Neural cell (in vitro differentiated cells): ENCODE measurements around the gene COG8. TPM values are rescaled to one million over a fixed set of nuclear protein-coding genes. Genes with fewer than 3 reads are reported as not detected.

Experiments used
- H2AFZ ChIP-seq: fragments of 200-600, 300-800 bp; sonication (generic), shearing (Covaris generic); 2 replicates; pipeline ENCODE4 v1.6.0; 2014; ENCODE audit warnings: low read depth, mild to moderate bottlenecking, antibody characterized with exemption, low read length, moderate library complexity
- H3F3A ChIP-seq: fragments of 200-600 bp; shearing (Covaris generic); 2 replicates; pipeline ENCODE4 v1.6.1; 2016; ENCODE audit warnings: mild to moderate bottlenecking, moderate library complexity, mixed read lengths, antibody characterized with exemption, low read length; ENCODE audit not compliant: insufficient read depth, poor library complexity, severe bottlenecking
- H3K27ac ChIP-seq: fragments of 200-600, 300-800 bp; sonication (generic), shearing (Covaris generic); 2 replicates; pipeline ENCODE4 v1.5.1; 2014; ENCODE audit warnings: mild to moderate bottlenecking, low read length, moderate library complexity
- H3K27me3 ChIP-seq: fragments of 300-800, 200-600 bp; sonication (generic), shearing (Covaris generic); 2 replicates; pipeline ENCODE4 v1.6.0; 2014; ENCODE audit warnings: mild to moderate bottlenecking, low read depth, low read length, moderate library complexity; ENCODE audit not compliant: insufficient read depth
- H3K36me3 ChIP-seq: fragments of 300-800, 200-600 bp; sonication (generic), shearing (Covaris generic); 2 replicates; pipeline ENCODE4 v1.5.1; 2014; ENCODE audit warnings: mild to moderate bottlenecking, antibody characterized with exemption, low read length, moderate library complexity; ENCODE audit not compliant: insufficient read depth
- H3K4me2 ChIP-seq: fragments of 300-800, 200-600 bp; sonication (generic), shearing (Covaris generic); 2 replicates; pipeline ENCODE4 v1.6.0; 2014; ENCODE audit warnings: mild to moderate bottlenecking, low read length
- H3K4me3 ChIP-seq: fragments of 300-800, 200-600 bp; sonication (generic), shearing (Covaris generic); 2 replicates; pipeline ENCODE4 v1.5.1; 2014; ENCODE audit warnings: mild to moderate bottlenecking, low read length, moderate library complexity
- H3K79me2 ChIP-seq: fragments of 200-600 bp; shearing (Covaris generic); replicated peaks from 2 replicates; pipeline ENCODE4 v1.6.0; 2014; ENCODE audit warnings: mild to moderate bottlenecking, low read length, moderate library complexity; ENCODE audit not compliant: insufficient read depth
- H3K9ac ChIP-seq: fragments of 300-800, 200-600 bp; sonication (generic), shearing (Covaris generic); 2 replicates; pipeline ENCODE4 v1.6.1; 2016; ENCODE audit warnings: mild to moderate bottlenecking, low read length, mixed read lengths
- H3K9me2 ChIP-seq: fragments of 200-600 bp; shearing (Covaris generic); 2 replicates; pipeline ENCODE4 v1.6.1; 2016; ENCODE audit warnings: mild to moderate bottlenecking, low read length, mixed read lengths; ENCODE audit not compliant: insufficient read depth
- H3K9me3 ChIP-seq: fragments of 200-600, 300-800 bp; sonication (generic), shearing (Covaris generic); 2 replicates; pipeline ENCODE4 v1.6.1; 2016; ENCODE audit warnings: mild to moderate bottlenecking, mixed run types, low read length, moderate library complexity, mixed read lengths
- H4K20me1 ChIP-seq: fragments of 200-600 bp; shearing (Covaris generic); 2 replicates; pipeline ENCODE4 v1.6.1; 2016; ENCODE audit warnings: mild to moderate bottlenecking, mixed run types; ENCODE audit not compliant: insufficient read depth
- EP300 ChIP-seq: fragments of 450-650 bp; conservative IDR thresholded peaks from 2 replicates; pipeline ENCODE4 v1.6.1; 2014; ENCODE audit warnings: antibody characterized with exemption, mild to moderate bottlenecking, moderate library complexity; ENCODE audit not compliant: poor library complexity, severe bottlenecking
- EZH2 ChIP-seq: fragments of 200-600, 300-800 bp; shearing (Covaris generic), sonication (generic); IDR thresholded peaks from 2 replicates; pipeline ENCODE4 v1.6.1; 2014; ENCODE audit warnings: antibody characterized with exemption, low read length, borderline replicate concordance, mild to moderate bottlenecking; ENCODE audit not compliant: insufficient read depth, poor library complexity, severe bottlenecking
- MXI1 ChIP-seq: fragments of 450-650 bp; conservative IDR thresholded peaks from 2 replicates; pipeline ENCODE4 v1.6.1; 2014; ENCODE audit warnings: antibody characterized with exemption, mild to moderate bottlenecking; ENCODE audit not compliant: poor library complexity, severe bottlenecking
- POLR2AphosphoS5 ChIP-seq: IDR thresholded peaks from 2 replicates; pipeline ENCODE4 v1.6.1; 2012
- RAD21 ChIP-seq: fragments of 450-650 bp; conservative IDR thresholded peaks from 2 replicates; pipeline ENCODE4 v1.6.1; 2014; ENCODE audit warnings: antibody characterized with exemption, mild to moderate bottlenecking, moderate library complexity
- SMC3 ChIP-seq: fragments of 450-650 bp; conservative IDR thresholded peaks from 2 replicates; pipeline ENCODE4 v1.6.1; 2014; ENCODE audit warnings: antibody characterized with exemption, mild to moderate bottlenecking, moderate library complexity; ENCODE audit not compliant: poor library complexity
- TAF1 ChIP-seq: IDR thresholded peaks from 2 replicates; pipeline ENCODE4 v1.6.1; 2012; ENCODE audit warnings: low read depth
- polyA plus RNA-seq: library from polyadenylated mRNA; depleted of rRNA; stranded (reverse); fragments of >200 nt; gene quantifications from 2 replicates; pipeline ENCODE4 v1.2.3, GENCODE V29; 2014
- TF ChIP-seq, protein P1 (sequence below): fragments of 450-650 bp; IDR thresholded peaks from 2 replicates; pipeline ENCODE4 v1.5.1; 2014; ENCODE audit warnings: antibody characterized with exemption, mild to moderate bottlenecking, moderate library complexity; ENCODE audit not compliant: poor library complexity, severe bottlenecking
- TF ChIP-seq, protein P2 (sequence below): IDR thresholded peaks from 2 replicates; pipeline ENCODE4 v1.6.1; 2012; ENCODE audit warnings: borderline replicate concordance

Gene COG8
- polyA plus RNA-seq, 1 donor from 2014 or later, result 27.8 TPM

DNA sequence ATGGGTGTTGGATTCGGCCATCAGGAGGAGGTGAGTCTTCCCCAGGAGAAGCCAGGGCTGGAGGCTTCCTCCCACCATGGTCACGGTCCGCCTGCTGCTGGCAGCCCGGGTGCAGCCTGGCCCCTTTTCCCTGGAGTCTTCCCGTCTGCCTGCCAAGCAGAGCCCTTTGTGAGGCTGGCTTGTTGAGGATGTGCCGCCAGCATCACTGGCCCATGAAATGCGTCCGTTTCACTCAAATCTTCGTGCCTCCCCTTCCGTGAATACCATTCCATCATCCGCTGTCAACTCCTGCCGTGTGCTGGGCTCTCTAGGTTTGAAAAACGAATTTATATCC is 18.7 kb downstream of the COG8 start:
- no peak overlapping the region for H3K9ac ChIP-seq
- H3K4me2 ChIP-seq, result no peak overlapping the region
- no peak overlapping the region for H2AFZ ChIP-seq
- peaks cover 8% of the 10 kb centered on the region for H3K79me2 ChIP-seq
- H3K9me2 ChIP-seq, result no peaks in the 10 kb centered on the region
- TF ChIP-seq, protein P1, sequence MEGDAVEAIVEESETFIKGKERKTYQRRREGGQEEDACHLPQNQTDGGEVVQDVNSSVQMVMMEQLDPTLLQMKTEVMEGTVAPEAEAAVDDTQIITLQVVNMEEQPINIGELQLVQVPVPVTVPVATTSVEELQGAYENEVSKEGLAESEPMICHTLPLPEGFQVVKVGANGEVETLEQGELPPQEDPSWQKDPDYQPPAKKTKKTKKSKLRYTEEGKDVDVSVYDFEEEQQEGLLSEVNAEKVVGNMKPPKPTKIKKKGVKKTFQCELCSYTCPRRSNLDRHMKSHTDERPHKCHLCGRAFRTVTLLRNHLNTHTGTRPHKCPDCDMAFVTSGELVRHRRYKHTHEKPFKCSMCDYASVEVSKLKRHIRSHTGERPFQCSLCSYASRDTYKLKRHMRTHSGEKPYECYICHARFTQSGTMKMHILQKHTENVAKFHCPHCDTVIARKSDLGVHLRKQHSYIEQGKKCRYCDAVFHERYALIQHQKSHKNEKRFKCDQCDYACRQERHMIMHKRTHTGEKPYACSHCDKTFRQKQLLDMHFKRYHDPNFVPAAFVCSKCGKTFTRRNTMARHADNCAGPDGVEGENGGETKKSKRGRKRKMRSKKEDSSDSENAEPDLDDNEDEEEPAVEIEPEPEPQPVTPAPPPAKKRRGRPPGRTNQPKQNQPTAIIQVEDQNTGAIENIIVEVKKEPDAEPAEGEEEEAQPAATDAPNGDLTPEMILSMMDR, result no peak
- TF ChIP-seq, protein P2, sequence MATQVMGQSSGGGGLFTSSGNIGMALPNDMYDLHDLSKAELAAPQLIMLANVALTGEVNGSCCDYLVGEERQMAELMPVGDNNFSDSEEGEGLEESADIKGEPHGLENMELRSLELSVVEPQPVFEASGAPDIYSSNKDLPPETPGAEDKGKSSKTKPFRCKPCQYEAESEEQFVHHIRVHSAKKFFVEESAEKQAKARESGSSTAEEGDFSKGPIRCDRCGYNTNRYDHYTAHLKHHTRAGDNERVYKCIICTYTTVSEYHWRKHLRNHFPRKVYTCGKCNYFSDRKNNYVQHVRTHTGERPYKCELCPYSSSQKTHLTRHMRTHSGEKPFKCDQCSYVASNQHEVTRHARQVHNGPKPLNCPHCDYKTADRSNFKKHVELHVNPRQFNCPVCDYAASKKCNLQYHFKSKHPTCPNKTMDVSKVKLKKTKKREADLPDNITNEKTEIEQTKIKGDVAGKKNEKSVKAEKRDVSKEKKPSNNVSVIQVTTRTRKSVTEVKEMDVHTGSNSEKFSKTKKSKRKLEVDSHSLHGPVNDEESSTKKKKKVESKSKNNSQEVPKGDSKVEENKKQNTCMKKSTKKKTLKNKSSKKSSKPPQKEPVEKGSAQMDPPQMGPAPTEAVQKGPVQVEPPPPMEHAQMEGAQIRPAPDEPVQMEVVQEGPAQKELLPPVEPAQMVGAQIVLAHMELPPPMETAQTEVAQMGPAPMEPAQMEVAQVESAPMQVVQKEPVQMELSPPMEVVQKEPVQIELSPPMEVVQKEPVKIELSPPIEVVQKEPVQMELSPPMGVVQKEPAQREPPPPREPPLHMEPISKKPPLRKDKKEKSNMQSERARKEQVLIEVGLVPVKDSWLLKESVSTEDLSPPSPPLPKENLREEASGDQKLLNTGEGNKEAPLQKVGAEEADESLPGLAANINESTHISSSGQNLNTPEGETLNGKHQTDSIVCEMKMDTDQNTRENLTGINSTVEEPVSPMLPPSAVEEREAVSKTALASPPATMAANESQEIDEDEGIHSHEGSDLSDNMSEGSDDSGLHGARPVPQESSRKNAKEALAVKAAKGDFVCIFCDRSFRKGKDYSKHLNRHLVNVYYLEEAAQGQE, result no peak
- TF ChIP-seq RAD21, result no peak
- no peak for TF ChIP-seq EZH2
- TF ChIP-seq POLR2AphosphoS5, result no peak
- TF ChIP-seq EP300, result no peak
- TF ChIP-seq SMC3, result no peak
- TF ChIP-seq MXI1, result no peak
- no peak for TF ChIP-seq TAF1
- H3K4me3 ChIP-seq, result no peak overlapping the region
- H3K36me3 ChIP-seq, result peaks cover 6% of the 10 kb centered on the region
- no peaks in the 10 kb centered on the region for H3K9me3 ChIP-seq
- H3K27ac ChIP-seq, result no peak overlapping the region
- H4K20me1 ChIP-seq, result peaks cover 6% of the 10 kb centered on the region
- H3F3A ChIP-seq, result no peaks in the 10 kb centered on the region
- no peaks in the 10 kb centered on the region for H3K27me3 ChIP-seq

DNA sequence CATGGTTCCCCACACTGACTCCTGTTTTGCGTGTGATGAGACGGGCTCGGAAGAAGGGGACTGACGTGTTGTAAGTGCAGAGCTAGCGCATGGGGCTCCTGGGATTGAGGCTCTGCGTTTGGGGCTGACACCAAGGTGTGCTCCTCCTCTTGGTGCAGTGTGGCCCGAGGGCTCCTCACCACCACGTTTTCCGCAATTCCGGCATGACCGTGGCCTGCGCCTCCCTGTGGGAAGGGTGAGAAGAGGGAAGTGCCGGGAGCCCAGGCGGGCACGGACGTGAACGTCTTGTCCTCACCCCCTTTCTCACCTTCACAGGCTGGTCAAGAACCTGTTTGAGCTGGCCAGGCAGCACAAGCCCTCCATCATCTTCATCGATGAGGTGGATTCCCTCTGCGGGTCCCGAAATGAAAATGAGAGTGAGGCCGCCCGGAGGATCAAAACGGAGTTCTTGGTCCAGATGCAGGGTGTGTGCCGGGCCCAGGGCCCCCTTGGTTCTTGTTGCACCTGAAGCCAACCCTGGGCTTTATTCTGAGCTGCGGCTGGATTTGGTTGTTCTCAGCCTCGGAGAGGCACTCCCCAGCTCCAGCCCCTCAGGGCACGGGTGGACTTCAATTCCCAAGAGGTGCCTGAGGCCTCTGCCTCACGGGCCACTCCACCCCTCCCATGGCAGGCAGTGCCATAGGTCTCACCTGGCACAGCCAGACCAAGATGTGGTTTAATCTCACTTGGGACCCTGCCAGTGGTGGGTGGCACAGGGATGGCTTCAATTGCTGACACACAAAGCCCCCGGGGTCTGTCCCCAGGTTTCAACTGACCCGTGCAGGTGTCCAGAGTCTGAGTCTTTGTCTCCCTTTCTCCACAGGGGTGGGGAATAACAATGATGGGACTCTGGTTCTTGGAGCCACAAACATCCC is 19.3 kb downstream of the COG8 start:
- H2AFZ ChIP-seq, result no peak overlapping the region
- peaks cover 8% of the 10 kb centered on the region for H3K79me2 ChIP-seq

More for the DNA sequence above, 19.3 kb downstream of the COG8 start:
- Histone ChIP-seq H3K4me2 (no peak overlapping the region), H3K9ac (no peak overlapping the region), H3K27ac (no peak overlapping the region), H3K9me2 (no peaks in the 10 kb centered on the region), H3K36me3 (peaks cover 7% of the 10 kb centered on the region), H3K4me3 (no peak overlapping the region), H3F3A (no peaks in the 10 kb centered on the region), H3K27me3 (no peaks in the 10 kb centered on the region), H4K20me1 (peaks cover 6% of the 10 kb centered on the region), H3K9me3 (no peaks in the 10 kb centered on the region)
- TF ChIP-seq POLR2AphosphoS5 (no peak), MXI1 (no peak), EP300 (no peak), RAD21 (no peak), SMC3 (no peak), TAF1 (no peak), EZH2 (no peak)
- TF ChIP-seq, protein P2, result no peak
- TF ChIP-seq, protein P1, result no peak
